Transverse colon (tissue), 4 donors: ENCODE measurements around the gene IFT122. TPM values are rescaled to one million over a fixed set of nuclear protein-coding genes. Genes with fewer than 3 reads are reported as not detected.

Experiments
- DNase-seq: peaks from one replicate; pipeline ENCODE4 v3.0.0-alpha.2; 2019
- H3K27ac ChIP-seq, 4 donors: fragments of 200-600 bp; sonication (generic); 2 replicates each; pipeline ENCODE4 v1.5.1; 2016 to 2018; ENCODE audit warnings: inconsistent platforms in 4 of 4
- H3K27me3 ChIP-seq: fragments of 200-600 bp; sonication (generic); 2 replicates; pipeline ENCODE4 v1.5.1; 2017; ENCODE audit warnings: inconsistent platforms
- H3K36me3 ChIP-seq, 4 donors: fragments of 200-600 bp; sonication (generic); 2 replicates each; pipeline ENCODE4 v1.5.1; 2017 to 2019; ENCODE audit warnings: inconsistent platforms in 4 of 4
- H3K4me1 ChIP-seq, 4 donors: fragments of 200-600 bp; sonication (generic); 2 replicates each; pipeline ENCODE4 v1.5.1; 2017 to 2020; ENCODE audit warnings: inconsistent platforms in 4 of 4
- H3K4me3 ChIP-seq, 4 donors: fragments of 200-600 bp; sonication (generic); 1 replicate in 1 of 4; 2 replicates in 3 of 4; pipeline versions ENCODE4 v1.5.1 to v1.6.1; 2017 to 2019; ENCODE audit warnings: inconsistent platforms in 4 of 4
- H3K9me3 ChIP-seq, 2 donors: fragments of 200-600 bp; sonication (generic); 2 replicates each; pipeline ENCODE4 v1.5.1; 2017 to 2019; ENCODE audit warnings: inconsistent platforms in 2 of 2
- CTCF ChIP-seq, 5 experiments: fragments of 200-600 bp in 3 of 5; fragments of 450-650 bp in 2 of 5; sonication (generic) in 3 of 5; IDR thresholded peaks; 1 replicate in 2 of 5; 2 replicates in 3 of 5; pipeline ENCODE4 v1.5.1; 2016 to 2017; ENCODE audit warnings: antibody characterized with exemption in 5 of 5, inconsistent platforms in 3 of 5, mild to moderate bottlenecking in 2 of 5, moderate library complexity in 1 of 5
- EP300 ChIP-seq: sonication (generic); formaldehyde crosslinking; IDR thresholded peaks from one replicate; pipeline ENCODE4 v1.6.1; 2017; ENCODE audit warnings: antibody characterized with exemption, low read depth
- POLR2A ChIP-seq: fragments of 450-650 bp; IDR thresholded peaks from one replicate; pipeline ENCODE4 v1.6.1; 2016; ENCODE audit warnings: antibody characterized with exemption, mild to moderate bottlenecking, moderate library complexity
- POLR2AphosphoS5 ChIP-seq, 3 donors: sonication (generic); formaldehyde crosslinking; IDR thresholded peaks; one replicate each; pipeline ENCODE4 v1.6.1; 2016; ENCODE audit warnings: antibody characterized with exemption in 3 of 3
- WGBS, 2 donors: methylation state at CpG; one replicate each; pipeline ENCODE4 v1.1.5; 2018; ENCODE audit warnings: low coverage in 1 of 2; 5-methylcytosine and 5-hydroxymethylcytosine counted together
- in situ Hi-C, 4 donors: fragments of 200-750 bp; cut with MboI; loops; one replicate each; pipeline versions ENCODE4 v1.15.0 to v1.15.1; 2017; ENCODE audit warnings: low sequenced_read_pairs in 3 of 4, low pct_ligation_motif_present in 1 of 4, low pct_unique_long_range_greater_than_20kb in 1 of 4
- intact Hi-C: fragments of 100-400 bp; cut with DNase I; formaldehyde crosslinking; loops from one replicate; pipeline ENCODE4 v1.15.1; 2023; ENCODE audit warnings: low total_unique reads
- total RNA-seq, 4 donors: library from RNA; depleted of rRNA; stranded (reverse); fragments of >200 nt; gene quantifications; one replicate each; pipeline ENCODE4 v1.1.0, GENCODE V29; 2016

The IFT122 gene
- total RNA-seq, 4 donors from 2014 or later: 15.0 to 77.6 (median 16.7) TPM

- no peak for DNase-seq
- in situ Hi-C loops: no loop called here
- TF ChIP-seq EP300 (no peak), POLR2A (no peak), POLR2AphosphoS5 (IDR thresholded peaks at IDR 0.05) (no peak), CTCF (IDR thresholded peaks at IDR 0.05) (no peak)
- no peak overlapping the region for H3K4me3 ChIP-seq
- peaks cover 0 to 5% (median 1%) of the 10 kb centered on the region in 4 donors for H3K4me1 ChIP-seq
- H3K9me3 ChIP-seq: no peaks in the 10 kb centered on the region
- intact Hi-C loops: no loop called here
- H3K36me3 ChIP-seq: no peaks in the 10 kb centered on the region
- H3K27ac ChIP-seq: peak overlapping the region in 2 of 4 donors; percentile 27 to 45
- WGBS, 2 donors: 82 to 86% methylated on average over 8 to 14 of the region's 14 CpGs
- no peaks in the 10 kb centered on the region for H3K27me3 ChIP-seq
These were observed 21.7 kb upstream of the IFT122 start for GRCh38 chr3:129418041-129418973.

- intact Hi-C loops: no loop called here
- whole genome bisulfite sequencing, 2 donors: 79 to 93% methylated on average over 2 to 4 of the region's 4 CpGs
These were observed 20.5 kb upstream of the IFT122 start for GRCh38 chr3:129419476-129419875.

GRCh38 chr3:129421236-129421883 is 18.7 kb upstream of the IFT122 start:
- Histone ChIP-seq H3K36me3 (no peaks in the 10 kb centered on the region), H3K4me3 (no peak overlapping the region), H3K27ac (no peak overlapping the region), H3K9me3 (no peaks in the 10 kb centered on the region), H3K4me1 (peaks cover 0 to 7% (median 0%) of the 10 kb centered on the region in 4 donors), H3K27me3 (no peaks in the 10 kb centered on the region)
- in situ Hi-C loops: no loop called here
- intact Hi-C loops: no loop called here
- no peak for DNase-seq
- TF ChIP-seq POLR2AphosphoS5 (IDR thresholded peaks at IDR 0.05): no peak
- TF ChIP-seq POLR2A: no peak
- TF ChIP-seq EP300: no peak
- TF ChIP-seq CTCF (IDR thresholded peaks at IDR 0.05): no peak
- WGBS, 2 donors: 91 to 97% methylated on average over 6 to 12 of the region's 12 CpGs

More at GRCh38 chr3:129419476-129419875, 20.5 kb upstream of the IFT122 start:
- H3K36me3 ChIP-seq: no peaks in the 10 kb centered on the region
- in situ Hi-C loops: no loop called here
- H3K9me3 ChIP-seq: no peaks in the 10 kb centered on the region
- no peak overlapping the region for H3K4me3 ChIP-seq
- H3K4me1 ChIP-seq: peaks cover 0 to 7% (median 0%) of the 10 kb centered on the region in 4 donors
- TF ChIP-seq POLR2A: no peak
- TF ChIP-seq POLR2AphosphoS5 (IDR thresholded peaks at IDR 0.05): no peak
- no peak for TF ChIP-seq EP300
- no peak for TF ChIP-seq CTCF (IDR thresholded peaks at IDR 0.05)
- DNase-seq: no peak
- no peak overlapping the region for H3K27ac ChIP-seq
- H3K27me3 ChIP-seq: no peaks in the 10 kb centered on the region

GRCh38 chr3:129421988-129422745 is 17.9 kb upstream of the IFT122 start:
- Histone ChIP-seq H3K27me3 (no peaks in the 10 kb centered on the region), H3K4me3 (no peak overlapping the region), H3K9me3 (no peaks in the 10 kb centered on the region), H3K36me3 (no peaks in the 10 kb centered on the region), H3K4me1 (peaks cover 0 to 7% (median 0%) of the 10 kb centered on the region in 4 donors), H3K27ac (no peak overlapping the region)
- intact Hi-C loops: no loop called here
- no peak for DNase-seq
- TF ChIP-seq EP300 (no peak), CTCF (IDR thresholded peaks at IDR 0.05) (no peak), POLR2AphosphoS5 (IDR thresholded peaks at IDR 0.05) (no peak)
- 79 to 87% methylated on average over 5 to 6 of the region's 6 CpGs for WGBS, 2 donors
- in situ Hi-C loops: no loop called here
